Measurements from ENCODE around the gene GINS2. TPM values are rescaled to one million over a fixed set of nuclear protein-coding genes. Genes with fewer than 3 reads are reported as not detected.

GINS2 gene
- total and polyA plus RNA-seq, 2 donors (not counting 3 experiments of a cell fraction or from before 2014, with no cell fraction given): 10.4 to 24.1 TPM

- Histone ChIP-seq H3K9me1 (replicated peaks; ENCODE audit: control insufficient read depth, extremely low read depth, insufficient read depth, low read length) (no peaks in the 10 kb centered on the region), H3K4me2 (ENCODE audit: insufficient read depth, low read length) (no peak overlapping the region), H3K27me3 (ENCODE audit: control insufficient read depth in 2 of 2, insufficient read depth in 2 of 2, low read length in 2 of 2) (no peaks in the 10 kb centered on the region), H3K9me3 (replicated peaks; ENCODE audit: control insufficient read depth, insufficient read depth, low read length) (no peaks in the 10 kb centered on the region), H3K79me2 (ENCODE audit: control insufficient read depth, insufficient read depth, low read length) (no peaks in the 10 kb centered on the region), H3K27ac (ENCODE audit: insufficient read depth, low read depth, low read length) (no peak overlapping the region), H3K4me1 (ENCODE audit: control insufficient read depth, extremely low read depth, insufficient read depth, low read length) (no peaks in the 10 kb centered on the region), H3K9ac (replicated peaks; ENCODE audit: extremely low read depth, insufficient read depth, low read length) (no peak overlapping the region), H3K4me3 (replicated peaks in 1 of 3; ENCODE audit: insufficient read depth in 1 of 3, low read depth in 1 of 3, low read length in 3 of 3) (no peak overlapping the region), H3K36me3 (ENCODE audit: control insufficient read depth in 2 of 2, extremely low read depth in 1 of 2, insufficient read depth in 2 of 2, low read length in 2 of 2) (no peaks in the 10 kb centered on the region), H4K20me1 (replicated peaks; ENCODE audit: control insufficient read depth, extremely low read depth, insufficient read depth, low read length) (no peaks in the 10 kb centered on the region), H2AFZ (ENCODE audit: low read depth, low read length) (no peak overlapping the region)
- BruUV-seq (replicated peaks): no TSS peak
- ChIA-PET CTCF (no interaction called here), POLR2A (no interaction called here)
- no peak for DNase-seq (ENCODE audit: low read depth, low spot score)
- dilution Hi-C loops (cut with MboI; ENCODE audit: extremely low pct_ligation_motif_present, low sequenced_read_pairs) (no loop called here), intact Hi-C loops (cut with micrococcal nuclease) (no loop called here)
- TF ChIP-seq CTCF (IDR thresholded peaks at IDR 0.05; ENCODE audit: extremely low read depth in 1 of 2, insufficient read depth in 1 of 2, low read depth in 1 of 2, low read length in 2 of 2) (no peak), MAX (IDR thresholded peaks at IDR 0.05; ENCODE audit: insufficient read depth, insufficient read length) (no peak), JUN (IDR thresholded peaks at IDR 0.05; ENCODE audit: borderline replicate concordance, insufficient read depth, insufficient read length, low read depth) (no peak)
- no peak for FAIRE-seq
Observed at GRCh38 chr16:85653290-85653891, 35.4 kb downstream of the GINS2 start.

GRCh38 chr16:85652431-85653221 lies 36.1 kb downstream of the GINS2 start:
- FAIRE-seq: no peak
- no peak overlapping the region for H2AFZ ChIP-seq (ENCODE audit: low read depth, low read length)
- H3K9ac ChIP-seq (replicated peaks; ENCODE audit: extremely low read depth, insufficient read depth, low read length): no peak overlapping the region
- H3K27ac ChIP-seq (ENCODE audit: insufficient read depth, low read depth, low read length): no peak overlapping the region
- H3K4me1 ChIP-seq (ENCODE audit: control insufficient read depth, extremely low read depth, insufficient read depth, low read length): no peaks in the 10 kb centered on the region
- H4K20me1 ChIP-seq (replicated peaks; ENCODE audit: control insufficient read depth, extremely low read depth, insufficient read depth, low read length): no peaks in the 10 kb centered on the region
- TF ChIP-seq FOS (IDR thresholded peaks at IDR 0.05; ENCODE audit: borderline replicate concordance, insufficient read depth, low read length) (no peak), JUN (IDR thresholded peaks at IDR 0.05; ENCODE audit: borderline replicate concordance, insufficient read depth, insufficient read length, low read depth) (no peak), POLR2AphosphoS5 (IDR thresholded peaks at IDR 0.05; ENCODE audit: insufficient read depth, low read depth, low read length) (no peak), CTCF (IDR thresholded peaks at IDR 0.05; ENCODE audit: extremely low read depth in 1 of 2, insufficient read depth in 1 of 2, low read depth in 1 of 2, low read length in 2 of 2) (no peak), POLR2A (IDR thresholded peaks at IDR 0.05; ENCODE audit: low read depth, low read length) (no peak), EZH2 (IDR thresholded peaks at IDR 0.05; ENCODE audit: borderline replicate concordance, low read depth, low read length, severe bottlenecking) (no peak), GATA2 (IDR thresholded peaks at IDR 0.05; ENCODE audit: insufficient read depth, insufficient read length, low read depth, low read length) (no peak), MAX (IDR thresholded peaks at IDR 0.05; ENCODE audit: insufficient read depth, insufficient read length) (no peak)
- dilution Hi-C loops (cut with MboI; ENCODE audit: extremely low pct_ligation_motif_present, low sequenced_read_pairs): no loop called here
- no peaks in the 10 kb centered on the region for H3K9me3 ChIP-seq (replicated peaks; ENCODE audit: control insufficient read depth, insufficient read depth, low read length)
- BruUV-seq (replicated peaks): no TSS peak
- DNase-seq (ENCODE audit: low read depth, low spot score): no peak
- ChIA-PET CTCF (no interaction called here), POLR2A (no interaction called here)
- H3K27me3 ChIP-seq (ENCODE audit: control insufficient read depth in 2 of 2, insufficient read depth in 2 of 2, low read length in 2 of 2): no peaks in the 10 kb centered on the region
- no peak overlapping the region for H3K4me3 ChIP-seq (replicated peaks in 1 of 3; ENCODE audit: insufficient read depth in 1 of 3, low read depth in 1 of 3, low read length in 3 of 3)
- no peaks in the 10 kb centered on the region for H3K36me3 ChIP-seq (ENCODE audit: control insufficient read depth in 2 of 2, extremely low read depth in 1 of 2, insufficient read depth in 2 of 2, low read length in 2 of 2)
- H3K4me2 ChIP-seq (ENCODE audit: insufficient read depth, low read length): no peak overlapping the region
- no peaks in the 10 kb centered on the region for H3K9me1 ChIP-seq (replicated peaks; ENCODE audit: control insufficient read depth, extremely low read depth, insufficient read depth, low read length)
- intact Hi-C loops (cut with micrococcal nuclease): no loop called here
- H3K79me2 ChIP-seq (ENCODE audit: control insufficient read depth, insufficient read depth, low read length): no peaks in the 10 kb centered on the region

Measured in endothelial cell of umbilical vein (primary cell).